ENCODE data around the gene MAG.

The MAG gene

DNA sequence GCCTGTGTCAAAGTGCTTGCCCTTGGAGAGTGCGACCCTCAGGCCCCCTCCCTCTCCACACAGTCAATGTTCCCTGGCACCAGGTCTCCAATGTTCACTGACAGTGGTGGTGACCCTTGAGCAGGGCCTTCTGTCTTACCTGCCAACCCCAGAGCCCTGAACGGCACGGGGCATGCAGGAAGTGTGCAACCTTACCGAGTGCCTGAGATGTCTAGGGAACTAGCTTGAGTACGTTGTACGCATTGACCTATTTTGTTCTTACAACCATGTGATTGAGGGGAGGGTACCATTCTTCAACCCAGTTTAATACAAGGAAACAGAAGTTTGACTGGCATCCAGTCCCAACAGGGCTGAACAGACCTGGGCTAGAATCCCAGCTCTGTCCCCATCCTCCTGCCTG, 13.2 kb downstream of the MAG start:
- DNase-seq (ENCODE audit: extremely low read depth, low read depth), result no peak
- TF ChIP-seq, protein P1, sequence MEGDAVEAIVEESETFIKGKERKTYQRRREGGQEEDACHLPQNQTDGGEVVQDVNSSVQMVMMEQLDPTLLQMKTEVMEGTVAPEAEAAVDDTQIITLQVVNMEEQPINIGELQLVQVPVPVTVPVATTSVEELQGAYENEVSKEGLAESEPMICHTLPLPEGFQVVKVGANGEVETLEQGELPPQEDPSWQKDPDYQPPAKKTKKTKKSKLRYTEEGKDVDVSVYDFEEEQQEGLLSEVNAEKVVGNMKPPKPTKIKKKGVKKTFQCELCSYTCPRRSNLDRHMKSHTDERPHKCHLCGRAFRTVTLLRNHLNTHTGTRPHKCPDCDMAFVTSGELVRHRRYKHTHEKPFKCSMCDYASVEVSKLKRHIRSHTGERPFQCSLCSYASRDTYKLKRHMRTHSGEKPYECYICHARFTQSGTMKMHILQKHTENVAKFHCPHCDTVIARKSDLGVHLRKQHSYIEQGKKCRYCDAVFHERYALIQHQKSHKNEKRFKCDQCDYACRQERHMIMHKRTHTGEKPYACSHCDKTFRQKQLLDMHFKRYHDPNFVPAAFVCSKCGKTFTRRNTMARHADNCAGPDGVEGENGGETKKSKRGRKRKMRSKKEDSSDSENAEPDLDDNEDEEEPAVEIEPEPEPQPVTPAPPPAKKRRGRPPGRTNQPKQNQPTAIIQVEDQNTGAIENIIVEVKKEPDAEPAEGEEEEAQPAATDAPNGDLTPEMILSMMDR (IDR thresholded peaks at IDR 0.05; ENCODE audit: low read depth, low read length, missing control alignments), result no peak
- H3K4me3 ChIP-seq (replicated peaks; ENCODE audit: low read depth, low read length), result no peak overlapping the region

DNA sequence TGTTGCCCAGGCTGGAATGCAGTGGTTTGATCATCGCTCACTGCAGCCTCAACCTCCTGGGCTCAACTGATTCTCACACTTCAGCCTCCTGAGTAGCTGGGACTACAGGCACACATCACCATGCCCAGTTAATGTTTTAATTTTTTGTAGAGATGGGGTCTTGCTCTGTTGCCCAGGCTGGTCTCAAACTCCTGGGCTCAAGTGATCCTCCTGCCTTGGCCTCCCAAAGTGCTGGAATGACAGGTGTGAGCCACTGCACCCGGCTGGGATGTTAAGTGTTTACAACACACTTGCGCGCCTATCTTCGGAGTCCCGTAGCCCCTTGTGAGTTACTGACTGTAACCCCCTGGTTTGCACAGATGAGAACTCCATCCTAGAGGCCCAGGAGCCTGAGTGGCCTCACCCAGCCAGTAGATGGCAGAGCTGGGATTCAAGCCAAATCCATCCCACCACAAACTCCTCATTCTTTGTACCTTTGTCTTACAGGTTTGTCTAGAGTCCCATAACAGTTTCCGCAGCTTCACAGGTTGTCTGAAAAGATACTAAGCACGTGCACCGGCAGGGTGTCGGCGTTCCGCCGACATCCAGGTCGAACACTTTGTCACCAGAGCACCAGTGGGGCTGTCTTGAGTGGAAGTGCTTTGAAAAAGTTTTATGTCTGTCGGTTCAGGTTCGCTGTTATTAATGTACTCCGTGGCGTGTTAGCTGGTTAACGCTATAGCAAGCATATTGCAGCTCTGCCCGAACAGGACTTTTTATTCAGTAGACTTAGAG, 14.7 kb downstream of the MAG start:
- TF ChIP-seq, protein P1 (IDR thresholded peaks at IDR 0.05; ENCODE audit: low read depth, low read length, missing control alignments), result no peak
- DNase-seq (ENCODE audit: extremely low read depth, low read depth), result no peak
- H3K4me3 ChIP-seq (replicated peaks; ENCODE audit: low read depth, low read length), result no peak overlapping the region

DNA sequence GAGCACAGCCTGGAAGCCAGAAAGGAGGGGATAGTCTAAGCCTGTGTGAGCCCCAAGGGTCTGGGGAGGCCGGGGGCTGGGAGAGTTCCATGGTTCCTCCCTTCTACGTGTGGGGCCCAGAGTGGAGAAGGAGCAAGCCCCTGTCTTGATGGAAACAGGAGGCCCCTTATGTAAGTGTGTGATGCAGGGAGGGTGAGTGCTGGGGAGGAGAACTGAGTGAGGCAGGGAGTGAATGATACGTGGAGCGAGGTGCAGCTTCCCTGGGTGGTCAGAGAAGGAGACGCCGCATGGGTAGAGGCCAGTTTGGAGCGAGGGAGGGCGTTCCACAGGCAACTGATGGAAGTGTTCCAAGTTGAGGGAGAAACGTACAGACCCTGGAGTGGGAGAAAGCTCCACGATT, 16.0 kb downstream of the MAG start:
- DNase-seq (ENCODE audit: extremely low read depth, low read depth), result no peak
- TF ChIP-seq, protein P1 (IDR thresholded peaks at IDR 0.05; ENCODE audit: low read depth, low read length, missing control alignments), result no peak
- no peak overlapping the region for H3K4me3 ChIP-seq (replicated peaks; ENCODE audit: low read depth, low read length)

DNA sequence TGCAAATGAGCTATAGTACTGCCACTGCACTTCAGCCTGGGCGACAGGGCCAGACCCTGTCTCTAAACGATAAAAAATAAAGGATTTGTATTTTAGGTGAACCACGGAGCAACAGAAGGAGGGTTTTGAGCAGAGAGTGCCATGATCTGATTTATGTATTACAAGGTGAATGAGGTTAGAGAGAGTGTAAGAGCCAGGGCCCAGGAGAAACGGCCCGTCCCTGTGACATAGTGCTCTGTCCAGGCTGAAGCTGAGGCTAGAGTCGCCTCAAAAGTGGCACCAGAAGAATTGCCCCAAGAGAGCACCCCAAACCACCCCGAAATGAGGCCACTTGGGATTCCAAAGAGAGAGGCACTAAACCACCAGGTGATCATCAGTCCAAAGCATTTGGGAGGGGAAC, 16.9 kb downstream of the MAG start:
- TF ChIP-seq, protein P1 (IDR thresholded peaks at IDR 0.05; ENCODE audit: low read depth, low read length, missing control alignments), result no peak
- no peak overlapping the region for H3K4me3 ChIP-seq (replicated peaks; ENCODE audit: low read depth, low read length)
- DNase-seq (ENCODE audit: extremely low read depth, low read depth), result no peak

DNA sequence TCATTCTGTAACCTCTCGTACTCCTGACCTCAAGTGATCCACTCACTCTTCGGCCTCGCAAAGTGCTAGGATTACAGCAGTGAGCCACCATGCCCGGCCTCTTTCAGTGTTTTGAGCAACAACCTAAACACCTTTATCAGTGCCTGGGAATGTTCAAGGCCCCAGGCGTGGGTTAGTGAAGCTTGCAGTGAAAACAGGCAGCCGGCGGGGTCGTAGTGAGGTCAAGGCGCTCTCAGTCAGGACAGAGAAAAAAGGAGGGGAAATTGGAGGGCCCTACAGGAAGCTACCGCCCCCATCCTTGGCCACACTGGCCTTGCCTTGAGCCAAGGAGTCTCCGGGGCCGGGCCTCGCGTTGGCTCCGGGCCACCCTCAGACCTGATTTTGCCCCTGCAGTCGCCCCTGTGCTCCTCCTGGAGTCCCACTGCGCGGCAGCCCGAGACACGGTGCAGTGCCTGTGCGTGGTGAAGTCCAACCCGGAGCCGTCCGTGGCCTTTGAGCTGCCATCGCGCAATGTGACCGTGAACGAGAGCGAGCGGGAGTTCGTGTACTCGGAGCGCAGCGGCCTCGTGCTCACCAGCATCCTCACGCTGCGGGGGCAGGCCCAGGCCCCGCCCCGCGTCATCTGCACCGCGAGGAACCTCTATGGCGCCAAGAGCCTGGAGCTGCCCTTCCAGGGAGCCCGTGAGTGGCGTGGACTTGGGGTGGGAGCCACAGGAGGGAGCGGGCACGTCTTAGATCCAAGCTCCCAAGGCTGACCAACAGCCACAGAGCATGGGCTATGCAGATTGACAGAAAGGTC, 17.7 kb downstream of the MAG start:
- no peak for DNase-seq (ENCODE audit: extremely low read depth, low read depth)
- TF ChIP-seq, protein P1 (IDR thresholded peaks at IDR 0.05; ENCODE audit: low read depth, low read length, missing control alignments), result no peak
- no peak overlapping the region for H3K4me3 ChIP-seq (replicated peaks; ENCODE audit: low read depth, low read length)

DNA sequence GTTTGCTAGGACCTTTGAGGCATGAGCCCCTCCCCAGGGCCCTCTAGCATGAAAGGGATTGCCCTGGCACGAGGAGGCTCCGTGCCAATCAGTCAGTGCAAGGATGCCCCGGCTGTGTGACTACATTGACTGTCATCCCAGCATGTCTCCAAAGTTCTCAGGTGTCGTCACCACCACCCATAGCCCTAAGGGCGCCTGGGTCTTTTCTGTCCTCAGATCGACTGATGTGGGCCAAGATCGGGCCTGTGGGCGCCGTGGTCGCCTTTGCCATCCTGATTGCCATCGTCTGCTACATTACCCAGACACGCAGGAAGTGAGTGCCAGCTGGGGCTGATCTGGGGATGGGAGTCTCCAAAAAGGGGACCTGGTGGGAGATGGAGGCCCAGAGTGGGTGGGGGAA, 18.4 kb downstream of the MAG start:
- TF ChIP-seq, protein P1 (IDR thresholded peaks at IDR 0.05; ENCODE audit: low read depth, low read length, missing control alignments), result no peak
- DNase-seq (ENCODE audit: extremely low read depth, low read depth), result no peak
- no peak overlapping the region for H3K4me3 ChIP-seq (replicated peaks; ENCODE audit: low read depth, low read length)
